ENCODE results near the gene SYTL3.
A peak's percentile ranks its signal among the peaks of the same experiment; 100 is the strongest.

Gene SYTL3

DNA sequence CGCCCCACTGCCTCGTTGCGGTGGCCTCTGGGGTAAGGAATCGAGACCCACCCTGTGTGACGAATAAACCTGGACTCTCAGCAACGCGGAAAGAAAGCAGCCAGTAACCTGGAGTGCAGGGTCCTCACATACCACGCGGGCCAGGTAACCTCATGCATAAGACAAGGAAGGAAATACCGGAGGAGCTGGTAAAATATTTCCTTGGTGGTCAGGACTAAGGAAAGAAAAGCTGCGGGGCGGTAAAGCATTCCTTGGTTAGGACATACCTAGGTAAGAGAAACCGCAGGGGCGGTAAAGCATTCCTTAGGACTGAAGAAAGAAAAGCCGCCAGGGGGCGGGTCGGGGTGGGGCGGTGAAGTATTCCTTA is 80.7 kb downstream of the SYTL3 start:
- H2AFZ ChIP-seq = no peak overlapping the region
- TF ChIP-seq, protein P1, sequence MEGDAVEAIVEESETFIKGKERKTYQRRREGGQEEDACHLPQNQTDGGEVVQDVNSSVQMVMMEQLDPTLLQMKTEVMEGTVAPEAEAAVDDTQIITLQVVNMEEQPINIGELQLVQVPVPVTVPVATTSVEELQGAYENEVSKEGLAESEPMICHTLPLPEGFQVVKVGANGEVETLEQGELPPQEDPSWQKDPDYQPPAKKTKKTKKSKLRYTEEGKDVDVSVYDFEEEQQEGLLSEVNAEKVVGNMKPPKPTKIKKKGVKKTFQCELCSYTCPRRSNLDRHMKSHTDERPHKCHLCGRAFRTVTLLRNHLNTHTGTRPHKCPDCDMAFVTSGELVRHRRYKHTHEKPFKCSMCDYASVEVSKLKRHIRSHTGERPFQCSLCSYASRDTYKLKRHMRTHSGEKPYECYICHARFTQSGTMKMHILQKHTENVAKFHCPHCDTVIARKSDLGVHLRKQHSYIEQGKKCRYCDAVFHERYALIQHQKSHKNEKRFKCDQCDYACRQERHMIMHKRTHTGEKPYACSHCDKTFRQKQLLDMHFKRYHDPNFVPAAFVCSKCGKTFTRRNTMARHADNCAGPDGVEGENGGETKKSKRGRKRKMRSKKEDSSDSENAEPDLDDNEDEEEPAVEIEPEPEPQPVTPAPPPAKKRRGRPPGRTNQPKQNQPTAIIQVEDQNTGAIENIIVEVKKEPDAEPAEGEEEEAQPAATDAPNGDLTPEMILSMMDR (IDR thresholded peaks at IDR 0.05) = no peak
- H3K27me3 ChIP-seq (ENCODE audit: control insufficient read depth, insufficient read depth, low read length) = no peaks in the 10 kb centered on the region
- H3K9me3 ChIP-seq (ENCODE audit: control insufficient read depth, low read length) = no peaks in the 10 kb centered on the region
- H3K36me3 ChIP-seq (ENCODE audit: control insufficient read depth, insufficient read depth, low read length) = no peaks in the 10 kb centered on the region
- no peak overlapping the region for H3K9ac ChIP-seq
- H3K4me2 ChIP-seq (ENCODE audit: low read length) = no peak overlapping the region
- H3K27ac ChIP-seq = no peak overlapping the region
- H3K4me3 ChIP-seq (ENCODE audit: low read depth, low read length) = no peak overlapping the region
- H3K79me2 ChIP-seq = no peaks in the 10 kb centered on the region
- peaks cover 4% of the 10 kb centered on the region for H3K4me1 ChIP-seq

DNA sequence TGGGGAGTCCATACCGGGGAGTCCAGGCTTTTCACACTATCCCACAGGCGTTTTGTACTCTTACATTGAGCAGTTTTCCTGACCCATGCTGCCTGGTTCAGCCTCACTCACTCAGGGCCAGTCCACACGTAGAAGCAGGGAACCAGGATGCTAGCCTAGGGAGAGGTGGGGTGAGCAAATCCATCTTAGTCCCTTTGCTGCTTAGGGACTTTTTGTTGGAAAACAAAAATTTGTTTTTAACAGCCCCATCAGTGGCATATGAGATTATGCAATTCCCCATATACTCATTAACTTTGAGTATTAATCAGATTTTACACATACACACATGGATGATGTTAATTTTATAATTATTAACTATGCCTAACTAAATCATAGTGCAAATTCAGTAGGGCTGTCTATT is 85.2 kb downstream of the SYTL3 start:
- Histone ChIP-seq H3K4me1 (peaks cover 7% of the 10 kb centered on the region), H3K4me3 (ENCODE audit: low read depth, low read length) (no peak overlapping the region), H3K36me3 (ENCODE audit: control insufficient read depth, insufficient read depth, low read length) (no peaks in the 10 kb centered on the region), H3K27me3 (ENCODE audit: control insufficient read depth, insufficient read depth, low read length) (no peaks in the 10 kb centered on the region), H3K9me3 (ENCODE audit: control insufficient read depth, low read length) (no peaks in the 10 kb centered on the region), H2AFZ (no peak overlapping the region), H3K9ac (no peak overlapping the region), H3K79me2 (no peaks in the 10 kb centered on the region), H3K27ac (no peak overlapping the region), H3K4me2 (ENCODE audit: low read length) (no peak overlapping the region)
- TF ChIP-seq, protein P1 (IDR thresholded peaks at IDR 0.05) = no peak

DNA sequence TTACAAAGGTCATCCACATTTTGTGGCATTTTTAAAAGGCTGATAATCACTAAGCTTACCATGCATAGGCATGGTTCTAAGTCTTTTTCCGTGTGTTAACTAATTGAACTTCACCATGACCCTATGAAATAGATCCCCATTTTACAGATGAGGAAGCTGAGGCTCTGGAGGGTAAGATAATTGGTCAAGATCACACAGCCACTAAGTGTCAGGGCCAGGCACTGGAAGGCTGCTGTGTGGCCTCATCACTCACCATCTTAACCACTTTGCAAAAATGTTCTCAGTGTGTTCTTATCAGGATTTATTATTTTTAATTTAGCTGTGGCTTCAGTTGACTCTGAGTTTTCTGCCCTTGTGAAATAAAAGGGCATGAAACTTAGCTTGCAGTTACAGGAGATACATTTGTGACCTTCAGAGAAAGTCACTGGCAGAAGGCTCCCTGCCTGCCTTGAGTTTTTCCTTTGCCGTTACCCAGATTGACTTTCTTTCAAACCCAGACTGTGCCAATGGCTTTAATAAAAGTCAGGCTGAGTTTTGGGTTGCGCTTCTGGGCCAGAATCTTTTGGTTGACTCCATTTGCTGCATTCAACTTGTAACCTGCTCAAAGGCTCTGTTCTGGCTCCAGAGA is 87.3 kb downstream of the SYTL3 start:
- no peaks in the 10 kb centered on the region for H3K27me3 ChIP-seq (ENCODE audit: control insufficient read depth, insufficient read depth, low read length)
- H3K4me1 ChIP-seq = peaks cover 7% of the 10 kb centered on the region
- no peaks in the 10 kb centered on the region for H3K79me2 ChIP-seq
- no peak overlapping the region for H3K4me3 ChIP-seq (ENCODE audit: low read depth, low read length)
- H3K27ac ChIP-seq = peak overlapping the region; percentile 29
- TF ChIP-seq, protein P1 (IDR thresholded peaks at IDR 0.05) = no peak
- no peaks in the 10 kb centered on the region for H3K9me3 ChIP-seq (ENCODE audit: control insufficient read depth, low read length)
- H2AFZ ChIP-seq = peak overlapping the region; percentile 8
- H3K9ac ChIP-seq = no peak overlapping the region
- H3K36me3 ChIP-seq (ENCODE audit: control insufficient read depth, insufficient read depth, low read length) = no peaks in the 10 kb centered on the region
- H3K4me2 ChIP-seq (ENCODE audit: low read length) = no peak overlapping the region

DNA sequence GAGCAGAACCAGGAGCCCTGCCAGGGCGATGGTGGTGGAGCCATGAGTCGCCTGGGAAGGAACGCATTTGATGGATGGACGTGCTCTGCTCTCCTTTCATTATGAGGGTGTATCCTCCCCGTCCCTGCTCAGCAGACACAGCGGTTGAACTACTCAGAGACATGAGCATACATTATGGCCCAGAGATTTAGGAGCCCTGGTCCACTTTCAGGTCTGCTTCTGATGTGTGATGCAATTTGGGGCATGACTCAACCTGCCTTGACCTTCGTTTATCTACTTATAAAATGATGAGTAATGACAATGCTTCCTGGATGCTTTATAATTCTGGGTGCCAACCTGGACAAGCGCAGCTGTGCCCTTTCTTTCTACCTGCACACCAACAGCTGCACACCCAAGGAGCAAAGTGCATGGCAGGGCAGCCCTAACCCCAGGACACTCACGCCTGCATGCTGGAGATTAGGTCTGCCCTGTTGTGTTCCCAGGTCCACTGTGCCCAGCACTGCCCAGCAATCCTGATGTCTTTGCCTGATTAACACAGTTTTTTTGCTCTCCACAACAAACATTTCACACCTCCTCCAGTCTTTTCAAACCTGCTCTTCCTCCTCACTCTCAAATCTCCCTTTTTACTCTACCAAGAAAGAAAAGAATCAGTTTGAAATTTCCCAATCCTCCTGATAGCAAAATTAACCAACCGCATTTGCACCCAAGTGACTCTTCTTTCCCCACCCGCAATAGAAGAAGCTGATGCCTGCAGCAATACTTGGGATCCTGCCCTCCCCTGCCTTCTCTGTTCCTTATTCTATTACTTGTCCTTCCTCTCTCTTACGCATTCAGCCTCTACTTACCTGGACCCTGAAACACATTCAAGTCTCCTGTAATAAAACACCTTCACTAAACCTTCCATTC is 88.1 kb downstream of the SYTL3 start:
- Histone ChIP-seq H3K9me3 (ENCODE audit: control insufficient read depth, low read length) (no peaks in the 10 kb centered on the region), H3K27me3 (ENCODE audit: control insufficient read depth, insufficient read depth, low read length) (no peaks in the 10 kb centered on the region), H3K4me1 (peaks cover 7% of the 10 kb centered on the region), H3K27ac (no peak overlapping the region), H3K79me2 (no peaks in the 10 kb centered on the region), H3K4me2 (ENCODE audit: low read length) (no peak overlapping the region), H3K9ac (no peak overlapping the region), H2AFZ (peak overlapping the region; percentile 8), H3K4me3 (ENCODE audit: low read depth, low read length) (no peak overlapping the region), H3K36me3 (ENCODE audit: control insufficient read depth, insufficient read depth, low read length) (no peaks in the 10 kb centered on the region)
- TF ChIP-seq, protein P1 (IDR thresholded peaks at IDR 0.05) = no peak
